ENCODE data around the gene CDNF. TPM values are rescaled to one million over a fixed set of nuclear protein-coding genes. Genes with fewer than 3 reads are reported as not detected.

CDNF gene
- total and polyA plus RNA-seq, 12 donors: 0.74 to 6.3 (median 4.1) TPM

DNA sequence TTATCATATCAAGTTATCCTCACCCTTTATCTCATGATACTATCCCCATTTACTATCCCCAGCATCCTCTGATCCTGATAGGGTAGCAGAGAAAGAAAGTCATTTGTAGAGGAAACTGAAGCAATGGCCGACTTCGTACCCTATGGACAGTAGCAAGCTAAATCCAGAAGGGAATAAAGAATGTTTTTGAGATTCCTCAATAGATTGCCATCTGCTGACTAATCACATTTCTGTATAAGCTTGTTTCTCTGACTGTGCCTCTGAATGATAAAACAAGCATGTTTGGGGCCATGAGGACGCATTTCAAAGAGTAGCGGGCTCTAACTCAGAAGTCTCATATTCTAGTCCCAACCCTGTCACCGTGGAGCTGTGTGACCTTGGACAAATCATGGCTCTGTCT, 49.9 kb downstream of the CDNF start:
- no peaks in the 10 kb centered on the region for H3K27me3 ChIP-seq
- ATAC-seq (no peak), DNase-seq (no peak)
- H3K9me3 ChIP-seq: peaks cover 0 to 9% (median 0%) of the 10 kb centered on the region in 11 donors
- no peak overlapping the region for H3K27ac ChIP-seq
- TF ChIP-seq, protein P1, sequence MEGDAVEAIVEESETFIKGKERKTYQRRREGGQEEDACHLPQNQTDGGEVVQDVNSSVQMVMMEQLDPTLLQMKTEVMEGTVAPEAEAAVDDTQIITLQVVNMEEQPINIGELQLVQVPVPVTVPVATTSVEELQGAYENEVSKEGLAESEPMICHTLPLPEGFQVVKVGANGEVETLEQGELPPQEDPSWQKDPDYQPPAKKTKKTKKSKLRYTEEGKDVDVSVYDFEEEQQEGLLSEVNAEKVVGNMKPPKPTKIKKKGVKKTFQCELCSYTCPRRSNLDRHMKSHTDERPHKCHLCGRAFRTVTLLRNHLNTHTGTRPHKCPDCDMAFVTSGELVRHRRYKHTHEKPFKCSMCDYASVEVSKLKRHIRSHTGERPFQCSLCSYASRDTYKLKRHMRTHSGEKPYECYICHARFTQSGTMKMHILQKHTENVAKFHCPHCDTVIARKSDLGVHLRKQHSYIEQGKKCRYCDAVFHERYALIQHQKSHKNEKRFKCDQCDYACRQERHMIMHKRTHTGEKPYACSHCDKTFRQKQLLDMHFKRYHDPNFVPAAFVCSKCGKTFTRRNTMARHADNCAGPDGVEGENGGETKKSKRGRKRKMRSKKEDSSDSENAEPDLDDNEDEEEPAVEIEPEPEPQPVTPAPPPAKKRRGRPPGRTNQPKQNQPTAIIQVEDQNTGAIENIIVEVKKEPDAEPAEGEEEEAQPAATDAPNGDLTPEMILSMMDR (IDR thresholded peaks at IDR 0.05): no peak
- H3K4me1 ChIP-seq: no peaks in the 10 kb centered on the region
- intact Hi-C loops (cut with DNase I): no loop called here
- no peaks in the 10 kb centered on the region for H3K36me3 ChIP-seq
- 88 to 91% methylated on average over 5 of the region's 5 CpGs for WGBS, 2 donors
- H3K4me3 ChIP-seq: no peak overlapping the region

GRCh38 chr10:14784459-14785055, 53.3 kb downstream of the CDNF start:
- intact Hi-C loops (cut with DNase I): no loop called here

GRCh38 chr10:14782691-14783363, 55.0 kb downstream of the CDNF start:
- no peak for DNase-seq
- TF ChIP-seq, protein P1 (IDR thresholded peaks at IDR 0.05): no peak
- no peaks in the 10 kb centered on the region for H3K27me3 ChIP-seq
- H3K9me3 ChIP-seq: peaks cover 0 to 9% (median 0%) of the 10 kb centered on the region in 11 donors
- H3K4me3 ChIP-seq: no peak overlapping the region
- ATAC-seq: peak in 7 of 8 donors; percentile 35 to 70 (median 60)
- no peaks in the 10 kb centered on the region for H3K36me3 ChIP-seq
- intact Hi-C loops (cut with DNase I): no loop called here
- H3K27ac ChIP-seq: no peak overlapping the region
- H3K4me1 ChIP-seq: peaks cover 0 to 15% (median 4%) of the 10 kb centered on the region in 9 donors
- 67 to 68% methylated on average over 9 of the region's 9 CpGs for WGBS, 2 donors

More at GRCh38 chr10:14784459-14785055, 53.3 kb downstream of the CDNF start:
- H3K4me1 ChIP-seq: peaks cover 0 to 7% (median 0%) of the 10 kb centered on the region in 9 donors
- 72 to 82% methylated on average over 5 of the region's 5 CpGs for WGBS, 2 donors
- TF ChIP-seq, protein P1 (IDR thresholded peaks at IDR 0.05): no peak
- ATAC-seq: no peak
- no peak for DNase-seq
- peaks cover 0 to 9% (median 0%) of the 10 kb centered on the region in 11 donors for H3K9me3 ChIP-seq
- H3K27ac ChIP-seq: no peak overlapping the region
- H3K27me3 ChIP-seq: no peaks in the 10 kb centered on the region
- H3K4me3 ChIP-seq: no peak overlapping the region
- H3K36me3 ChIP-seq: no peaks in the 10 kb centered on the region

DNA sequence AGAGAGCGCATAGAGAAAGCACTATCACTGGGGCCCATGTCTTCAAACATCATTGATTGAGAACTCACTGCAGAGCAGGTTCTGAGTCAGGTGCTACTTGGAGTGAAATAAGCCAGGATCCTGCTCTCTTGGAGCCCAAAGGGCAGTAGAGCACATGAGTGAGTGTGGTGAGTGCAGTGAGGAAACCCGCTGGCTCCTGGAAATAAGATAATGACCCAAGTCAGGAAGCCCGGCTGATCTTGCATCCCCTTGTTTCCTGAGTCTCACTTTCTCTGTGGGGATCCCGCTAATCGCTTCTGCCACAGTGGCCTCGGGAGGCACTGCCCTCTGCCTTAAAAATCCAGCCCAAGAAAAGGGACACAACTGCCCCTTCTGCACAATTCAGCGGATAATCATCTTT, 56.1 kb downstream of the CDNF start:
- Histone ChIP-seq H3K9me3 (peaks cover 0 to 9% (median 0%) of the 10 kb centered on the region in 11 donors), H3K4me1 (peaks cover 0 to 15% (median 4%) of the 10 kb centered on the region in 9 donors), H3K27me3 (no peaks in the 10 kb centered on the region), H3K4me3 (no peak overlapping the region), H3K27ac (no peak overlapping the region), H3K36me3 (no peaks in the 10 kb centered on the region)
- ATAC-seq (no peak), DNase-seq (no peak)
- intact Hi-C loops (cut with DNase I): no loop called here
- TF ChIP-seq, protein P1 (IDR thresholded peaks at IDR 0.05): no peak
- 61 to 63% methylated on average over 7 of the region's 7 CpGs for WGBS, 2 donors
